Activated CD8-positive, alpha-beta memory T cell treated with anti-CD3 and anti-CD28 coated beads for 4 hours (primary cell): ENCODE measurements around the gene ARAP1.

Experiments used
- DNase-seq, 2 donors: peaks; one replicate each; pipeline ENCODE4 v3.0.0-alpha.2; 2020; ENCODE audit warnings: low read depth in 2 of 2

Gene ARAP1

GRCh38 chr11:72724021-72724551 lies 28.1 kb downstream of the ARAP1 start:
- DNase-seq: no peak

DNA sequence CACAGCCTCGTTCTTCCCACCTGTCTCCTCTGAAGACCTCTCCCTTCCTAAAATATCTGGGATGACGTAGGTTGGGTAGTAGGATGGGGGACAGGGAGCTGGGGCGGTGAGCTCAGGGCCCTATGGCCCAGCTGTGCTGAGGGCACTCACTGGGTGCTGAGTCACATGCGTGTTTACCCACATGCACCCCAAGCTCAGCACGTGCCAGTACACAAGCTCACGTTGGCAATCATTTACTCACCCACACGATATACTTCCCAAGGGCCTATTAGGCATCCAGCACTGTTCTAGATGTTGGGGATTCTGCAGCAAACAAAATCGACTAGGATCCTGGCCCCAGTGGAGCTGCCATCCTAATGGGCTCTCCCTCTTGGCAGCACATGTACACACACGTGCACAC lies 28.7 kb downstream of the ARAP1 start:
- no peak for DNase-seq

- DNase-seq: peak; percentile 66 to 70
Observed at GRCh38 chr11:72722050-72722748, 30.0 kb downstream of the ARAP1 start.

- DNase-seq: no peak
Observed at GRCh38 chr11:72721689-72722049, 30.5 kb downstream of the ARAP1 start.

- no peak for DNase-seq
Observed at GRCh38 chr11:72721276-72721675, 30.9 kb downstream of the ARAP1 start.

- DNase-seq: no peak
Observed at GRCh38 chr11:72720784-72721183, 31.4 kb downstream of the ARAP1 start.

GRCh38 chr11:72720047-72720446 lies 32.2 kb downstream of the ARAP1 start:
- DNase-seq: no peak

DNA sequence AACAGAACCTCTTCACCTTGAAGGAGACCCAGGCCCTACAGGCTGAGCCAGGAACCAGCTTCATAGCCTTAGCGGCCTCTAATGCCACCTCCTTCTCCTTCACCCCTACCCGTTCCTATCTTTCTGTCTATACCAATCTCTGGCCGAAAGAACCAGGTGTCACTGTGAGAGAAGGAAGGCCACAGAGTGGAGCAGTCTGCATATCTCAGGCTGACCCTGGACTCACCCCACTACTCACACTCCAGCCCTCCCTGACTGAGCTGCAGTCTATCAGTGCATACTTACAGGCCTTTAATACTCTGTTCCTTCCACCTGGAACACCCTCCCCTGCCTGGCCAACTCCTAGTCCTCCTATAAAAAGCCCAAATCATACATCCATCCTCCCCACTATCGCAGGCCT lies 32.7 kb downstream of the ARAP1 start:
- DNase-seq: no peak

DNA sequence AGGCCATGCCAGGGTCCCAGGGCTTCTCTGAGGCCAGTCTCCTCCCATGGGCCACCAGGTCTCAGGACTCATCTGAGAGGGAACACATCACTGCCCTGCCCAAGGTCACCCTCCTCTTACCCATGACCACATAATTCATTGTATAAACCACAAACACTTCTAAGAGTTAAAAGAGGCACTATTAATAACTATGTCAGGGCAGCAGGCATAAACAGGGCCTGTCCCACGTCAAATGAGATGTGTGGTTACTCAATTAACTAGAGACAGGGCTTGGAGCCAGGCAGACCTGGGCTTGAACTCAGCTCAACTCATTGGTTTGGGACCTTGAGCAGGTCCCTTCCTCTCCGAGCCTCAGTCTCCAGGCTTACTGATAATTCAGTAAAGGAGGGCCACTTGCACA lies 33.1 kb downstream of the ARAP1 start:
- DNase-seq: no peak

GRCh38 chr11:72718101-72718501 lies 34.1 kb downstream of the ARAP1 start:
- no peak for DNase-seq

DNA sequence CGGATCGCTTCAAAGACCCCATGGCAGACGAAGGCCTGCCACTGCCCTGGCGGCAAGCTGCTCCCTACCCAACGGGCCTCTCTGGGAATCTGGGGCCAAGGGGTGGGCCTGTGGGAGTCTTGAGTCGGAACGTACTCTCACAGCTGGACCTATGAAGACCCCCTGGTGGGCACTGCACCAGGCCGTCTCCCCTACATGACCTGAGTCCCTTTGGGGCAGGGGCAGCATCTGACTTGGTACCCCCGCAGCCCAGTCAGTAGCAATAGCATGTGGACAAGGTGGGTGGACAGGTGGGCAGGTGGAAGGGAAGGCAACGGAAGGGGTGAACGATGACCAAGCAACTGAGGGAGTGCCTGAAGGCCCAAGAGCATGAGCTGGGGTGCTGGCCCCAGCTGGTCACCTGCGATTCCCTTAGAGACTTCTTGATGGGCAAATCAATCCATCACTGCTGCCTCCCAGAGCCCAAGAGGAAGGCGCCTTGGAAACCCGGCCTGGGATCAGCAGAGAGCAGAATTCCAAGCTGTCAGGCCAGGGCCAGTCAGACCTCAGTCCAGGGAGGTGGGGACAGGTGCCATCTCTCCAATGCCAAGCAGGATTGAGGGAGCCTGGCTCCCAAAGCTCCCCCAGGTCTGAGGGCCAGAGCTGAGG lies 35.3 kb downstream of the ARAP1 start:
- no peak for DNase-seq

DNA sequence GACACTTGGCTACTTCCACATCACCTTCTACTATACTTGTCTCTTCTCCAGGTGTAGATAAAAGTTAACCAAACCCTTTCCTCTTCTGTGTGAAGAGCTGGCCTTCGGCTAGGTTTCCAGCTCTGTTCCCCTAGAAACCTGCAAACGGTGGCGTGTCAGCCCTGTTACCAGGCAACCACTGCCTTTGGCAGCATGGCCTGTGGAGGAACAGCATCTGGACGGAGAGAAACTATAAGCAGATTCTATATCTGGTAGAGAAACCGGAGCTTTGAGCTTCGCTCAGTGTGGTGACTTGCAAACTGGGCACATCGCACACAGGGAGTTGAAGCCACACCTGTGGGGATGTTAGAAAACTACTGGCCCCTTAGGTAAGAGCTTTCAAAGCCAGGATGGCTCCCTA lies 35.9 kb downstream of the ARAP1 start:
- no peak for DNase-seq

- no peak for DNase-seq
Observed at GRCh38 chr11:72712841-72713240, 39.4 kb downstream of the ARAP1 start.

DNA sequence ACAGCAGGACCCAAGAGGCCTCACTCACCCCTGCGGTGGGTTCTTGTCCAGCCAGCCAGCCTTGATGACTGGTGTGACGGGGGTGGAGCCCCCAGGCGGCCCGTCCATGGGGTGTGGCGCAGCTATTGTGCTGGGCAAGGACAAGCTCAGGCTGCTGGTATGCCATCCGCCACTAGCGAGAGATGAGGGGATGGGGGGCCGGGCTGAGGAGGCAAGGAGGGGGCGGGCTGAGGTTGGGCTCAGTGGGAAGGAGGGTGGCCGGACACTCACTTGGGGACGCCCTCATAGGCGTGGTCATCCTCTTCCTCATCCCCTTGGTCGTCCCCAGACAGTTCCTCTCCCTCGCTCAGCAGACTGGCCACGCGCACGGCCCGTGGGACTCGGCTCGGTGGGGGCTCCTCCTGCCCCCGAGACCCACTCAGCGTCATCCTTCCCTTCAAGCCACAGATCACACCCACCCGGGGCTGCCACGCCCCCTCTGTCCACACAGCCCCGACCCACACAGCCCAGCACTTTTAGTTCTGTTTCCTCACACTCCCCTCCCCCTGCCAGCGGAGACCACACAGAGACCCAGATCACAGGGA lies 39.9 kb downstream of the ARAP1 start:
- no peak for DNase-seq

DNA sequence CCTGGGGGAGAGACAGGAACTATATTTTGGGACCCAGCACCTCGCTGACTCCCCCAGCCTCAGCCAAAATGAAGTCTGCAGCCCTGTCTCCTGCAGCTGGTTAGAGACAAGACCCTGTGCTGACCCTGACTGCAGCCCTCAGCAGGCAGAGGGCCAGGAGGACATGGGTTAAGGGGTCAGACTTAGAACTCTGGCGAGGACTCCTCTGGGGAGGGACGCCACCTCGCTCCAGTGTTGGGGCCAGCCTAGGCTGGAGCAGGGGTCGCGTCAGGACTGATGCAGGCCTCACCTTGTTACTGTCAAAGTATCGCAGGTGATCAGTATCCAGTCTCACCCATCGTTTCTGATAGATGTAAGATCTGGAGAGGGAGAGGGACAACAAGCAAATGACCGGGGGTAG lies 41.1 kb downstream of the ARAP1 start:
- DNase-seq: no peak

DNA sequence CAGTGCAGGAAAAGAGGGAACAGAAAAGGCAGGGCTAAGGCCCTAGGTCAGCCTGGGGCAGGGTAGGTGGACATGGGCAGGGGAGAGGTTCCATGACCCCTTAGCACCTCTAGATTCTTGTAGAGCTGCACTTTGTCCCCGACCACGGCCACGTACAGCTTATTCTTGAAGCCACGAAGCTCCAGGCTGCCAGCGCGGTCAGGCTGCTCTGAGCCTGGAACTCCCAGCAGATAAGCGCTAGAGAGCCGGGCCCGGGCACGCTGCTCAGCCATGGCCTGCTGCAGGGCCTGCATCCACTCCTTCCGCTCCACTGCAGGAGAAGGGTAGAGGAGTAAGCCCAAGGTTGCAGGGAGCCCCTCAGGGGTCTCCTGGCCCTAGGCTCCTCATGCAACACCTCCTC lies 41.9 kb downstream of the ARAP1 start:
- no peak for DNase-seq

- DNase-seq: no peak
Observed at GRCh38 chr11:72709478-72710238, 42.5 kb downstream of the ARAP1 start.

DNA sequence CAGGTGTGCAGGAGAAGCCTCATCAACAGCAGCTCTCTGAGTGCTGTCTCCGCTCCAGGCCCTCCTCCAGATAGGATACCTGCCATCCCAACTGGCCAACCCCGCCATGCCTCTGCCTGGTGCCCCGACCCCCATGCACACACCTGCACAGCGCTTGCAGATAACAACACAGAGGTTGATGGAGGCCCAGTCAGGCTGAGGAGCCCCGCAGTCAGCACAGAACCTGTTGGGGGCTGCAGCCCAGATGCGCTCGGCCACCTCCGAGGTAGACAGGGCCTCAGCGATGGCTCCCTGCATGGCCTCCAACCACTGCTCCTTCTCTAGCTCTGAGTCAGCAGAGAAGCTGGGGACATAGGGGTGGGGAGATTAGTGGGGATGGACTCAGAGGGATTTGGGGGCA lies 45.2 kb downstream of the ARAP1 start:
- no peak for DNase-seq

DNA sequence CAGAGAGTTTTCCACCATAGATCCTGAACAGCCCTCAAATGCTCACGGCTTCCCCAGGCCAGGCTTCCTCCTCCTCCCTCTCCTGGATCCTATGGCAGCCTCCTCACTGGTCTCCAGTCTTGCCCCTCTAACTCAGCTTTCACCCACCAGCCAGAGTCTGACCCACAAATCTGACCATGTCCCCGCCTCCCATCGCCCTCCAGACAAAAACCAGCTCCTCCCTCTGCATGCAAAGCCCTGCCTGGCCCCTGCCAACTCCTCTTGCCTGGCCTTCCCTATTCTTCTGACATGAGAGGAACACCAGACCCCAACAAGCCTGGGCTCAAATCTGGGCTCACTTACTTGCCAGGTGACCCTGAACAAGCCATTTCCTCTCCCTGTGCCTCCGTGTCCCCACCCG lies 45.6 kb downstream of the ARAP1 start:
- no peak for DNase-seq

- no peak for DNase-seq
Observed at GRCh38 chr11:72705442-72706365, 46.5 kb downstream of the ARAP1 start.

DNA sequence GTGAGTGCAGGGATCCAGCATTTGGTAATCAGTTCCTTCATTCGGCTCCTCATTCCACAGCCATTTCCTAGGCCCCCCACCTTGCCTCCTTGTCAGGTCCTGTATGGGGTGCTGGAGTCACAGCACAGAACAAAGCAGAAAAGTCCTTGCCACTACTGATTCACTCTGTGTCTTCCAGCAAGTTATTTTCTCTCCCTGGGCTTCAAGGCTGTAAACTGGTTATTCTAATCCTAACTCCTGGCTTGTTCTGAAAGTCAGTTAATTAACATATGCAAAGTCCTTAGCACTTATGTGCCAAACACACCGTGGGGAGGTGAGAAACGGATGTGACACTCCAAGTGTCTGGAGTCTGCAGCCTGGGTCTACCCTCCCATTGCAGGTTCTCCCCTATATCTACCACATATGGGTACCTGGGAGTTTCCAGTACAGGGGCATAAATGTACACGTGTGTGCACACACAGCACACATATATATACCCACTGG lies 47.4 kb downstream of the ARAP1 start:
- no peak for DNase-seq
